Stimulated activated naive B cell treated with anti-CD40 and anti-IgM and Interleukin-4, amounts not matched to agents 10 μg/mL and 1 μg/mL and 100 μg/mL, for 72 hours (primary cell): ENCODE data around the gene MFSD12.
"Not testable (repeated sequence)": the region's sequence is repeated elsewhere in the genome, so short reads cannot be mapped to it uniquely, and the experiment has no call there.

Source experiments
- ATAC-seq, 2 donors: fragments of 150-1000 bp; cut with Tn5 transposase; replicated peaks; 2 replicates each; pipeline ENCODE4 v1.10.0; 2021; ENCODE audit warnings: moderate library complexity in 1 of 2
- DNase-seq: peaks from one replicate; pipeline ENCODE4 v3.0.0; 2021
- H3K27ac Mint-ChIP-seq: one replicate; pipeline ENCODE4 v1.8.0; 2022; ENCODE audit warnings: mild to moderate bottlenecking, mixed read lengths
- H3K27me3 Mint-ChIP-seq, 2 donors: one replicate each; pipeline ENCODE4 v1.8.0; 2022; ENCODE audit warnings: mixed read lengths in 2 of 2
- H3K36me3 Mint-ChIP-seq, 2 donors: one replicate each; pipeline ENCODE4 v1.8.0; 2022; ENCODE audit warnings: mixed read lengths in 2 of 2, mild to moderate bottlenecking in 1 of 2
- H3K4me1 Mint-ChIP-seq, 2 donors: one replicate each; pipeline ENCODE4 v1.8.0; 2022; ENCODE audit warnings: mixed read lengths in 2 of 2, mild to moderate bottlenecking in 1 of 2
- H3K4me3 Mint-ChIP-seq, 2 donors: one replicate each; pipeline ENCODE4 v1.8.0; 2022; ENCODE audit warnings: mild to moderate bottlenecking in 2 of 2, mixed read lengths in 2 of 2, moderate library complexity in 1 of 2
- H3K9me3 Mint-ChIP-seq, 2 donors: one replicate each; pipeline ENCODE4 v1.8.0; 2022; ENCODE audit warnings: mixed read lengths in 2 of 2, mild to moderate bottlenecking in 1 of 2

MFSD12 gene

GRCh38 chr19:3511506-3512251, 45.7 kb downstream of the MFSD12 start:
- Mint-ChIP-seq H3K36me3 (peaks cover 21 to 24% of the 10 kb centered on the region in 2 donors), H3K27me3 (no peaks in the 10 kb centered on the region), H3K27ac (no peak overlapping the region), H3K4me1 (peaks cover 49 to 84% of the 10 kb centered on the region in 2 donors), H3K4me3 (no peak overlapping the region), H3K9me3 (no peaks in the 10 kb centered on the region)
- DNase-seq (no peak), ATAC-seq (no peak)

GRCh38 chr19:3510727-3511126, 46.7 kb downstream of the MFSD12 start:
- H3K9me3 Mint-ChIP-seq: no peaks in the 10 kb centered on the region
- ATAC-seq (no peak), DNase-seq (no peak)
- no peaks in the 10 kb centered on the region for H3K27me3 Mint-ChIP-seq
- no peak overlapping the region for H3K27ac Mint-ChIP-seq
- H3K4me1 Mint-ChIP-seq: peaks cover 43 to 76% of the 10 kb centered on the region in 2 donors
- H3K36me3 Mint-ChIP-seq: peaks cover 23% of the 10 kb centered on the region in 2 donors
- H3K4me3 Mint-ChIP-seq: no peak overlapping the region

GRCh38 chr19:3509566-3509989, 47.8 kb downstream of the MFSD12 start:
- no peaks in the 10 kb centered on the region for H3K9me3 Mint-ChIP-seq
- H3K36me3 Mint-ChIP-seq: peaks cover 23% of the 10 kb centered on the region in 2 donors
- H3K27me3 Mint-ChIP-seq: no peaks in the 10 kb centered on the region
- peaks cover 44 to 69% of the 10 kb centered on the region in 2 donors for H3K4me1 Mint-ChIP-seq
- peak overlapping the region; percentile 63 for H3K27ac Mint-ChIP-seq
- ATAC-seq: no peak
- peak overlapping the region in 1 of 2 donors; percentile 39 for H3K4me3 Mint-ChIP-seq
- no peak for DNase-seq

- ATAC-seq: no peak
- H3K36me3 Mint-ChIP-seq: peaks cover 23% of the 10 kb centered on the region in 2 donors
- DNase-seq: no peak
- H3K4me1 Mint-ChIP-seq: peaks cover 40 to 68% of the 10 kb centered on the region in 2 donors
- H3K27me3 Mint-ChIP-seq: no peaks in the 10 kb centered on the region
- H3K4me3 Mint-ChIP-seq: peak overlapping the region in 1 of 2 donors; percentile 11
- H3K9me3 Mint-ChIP-seq: no peaks in the 10 kb centered on the region
- H3K27ac Mint-ChIP-seq: peak overlapping the region; percentile 57
Observed at GRCh38 chr19:3508771-3509535, 48.4 kb downstream of the MFSD12 start.

GRCh38 chr19:3508121-3508661, 49.2 kb downstream of the MFSD12 start:
- H3K4me3 Mint-ChIP-seq: peak overlapping the region in 1 of 2 donors; percentile 11
- not testable (repeated sequence) for ATAC-seq, DNase-seq, H3K9me3 Mint-ChIP-seq, H3K27me3 Mint-ChIP-seq
- H3K27ac Mint-ChIP-seq: peak overlapping the region; percentile 31
- peaks cover 23% of the 10 kb centered on the region in 2 donors for H3K36me3 Mint-ChIP-seq
- peaks cover 37 to 66% of the 10 kb centered on the region in 2 donors for H3K4me1 Mint-ChIP-seq

- Mint-ChIP-seq H3K4me3 (peak overlapping the region; percentile 88), H3K36me3 (peaks cover 23% of the 10 kb centered on the region in 2 donors), H3K9me3 (no peaks in the 10 kb centered on the region), H3K4me1 (peaks cover 36 to 65% of the 10 kb centered on the region in 2 donors), H3K27me3 (no peaks in the 10 kb centered on the region), H3K27ac (peak overlapping the region; percentile 96)
- ATAC-seq (no peak), DNase-seq (no peak)
Observed at GRCh38 chr19:3507371-3508120, 49.8 kb downstream of the MFSD12 start.

- peak overlapping the region; percentile 96 for H3K27ac Mint-ChIP-seq
- H3K27me3 Mint-ChIP-seq: no peaks in the 10 kb centered on the region
- peaks cover 33 to 56% of the 10 kb centered on the region in 2 donors for H3K4me1 Mint-ChIP-seq
- peaks cover 23% of the 10 kb centered on the region in 2 donors for H3K36me3 Mint-ChIP-seq
- peak overlapping the region; percentile 88 to 96 for H3K4me3 Mint-ChIP-seq
- H3K9me3 Mint-ChIP-seq: no peaks in the 10 kb centered on the region
- ATAC-seq (no peak), DNase-seq (no peak)
Observed at GRCh38 chr19:3506384-3507340, 50.7 kb downstream of the MFSD12 start.

- H3K4me1 Mint-ChIP-seq: peaks cover 36 to 54% of the 10 kb centered on the region in 2 donors
- peak within 1 kb of the TSS; percentile 97 for H3K27ac Mint-ChIP-seq
- H3K9me3 Mint-ChIP-seq: no peaks in the 10 kb centered on the region
- H3K36me3 Mint-ChIP-seq: peaks cover 19 to 20% of the 10 kb centered on the region in 2 donors
- no peaks in the 10 kb centered on the region for H3K27me3 Mint-ChIP-seq
- DNase-seq (peak; percentile 99), ATAC-seq (peak; percentile 91 to 97)
- peak within 1 kb of the TSS; percentile 88 to 96 for H3K4me3 Mint-ChIP-seq
Observed at GRCh38 chr19:3505598-3506383, 51.6 kb downstream of the MFSD12 start, which contains the start of gene FZR1. Gene FZR1 (plus strand): TSS chr19:3506311. CDS start chr19:3522990, 16,679 bp downstream.

- Mint-ChIP-seq H3K4me3 (peak overlapping the region; percentile 88 to 96), H3K9me3 (no peaks in the 10 kb centered on the region), H3K27me3 (no peaks in the 10 kb centered on the region), H3K27ac (peak overlapping the region; percentile 39), H3K4me1 (peaks cover 33 to 52% of the 10 kb centered on the region in 2 donors), H3K36me3 (peaks cover 16% of the 10 kb centered on the region in 2 donors)
- ATAC-seq (no peak), DNase-seq (no peak)
Observed at GRCh38 chr19:3504735-3505134, 52.7 kb downstream of the MFSD12 start.

- ATAC-seq (no peak), DNase-seq (no peak)
- no peak overlapping the region for H3K4me3 Mint-ChIP-seq
- H3K4me1 Mint-ChIP-seq: peaks cover 25 to 47% of the 10 kb centered on the region in 2 donors
- H3K36me3 Mint-ChIP-seq: peaks cover 8 to 13% of the 10 kb centered on the region in 2 donors
- no peaks in the 10 kb centered on the region for H3K27me3 Mint-ChIP-seq
- no peak overlapping the region for H3K27ac Mint-ChIP-seq
- H3K9me3 Mint-ChIP-seq: no peaks in the 10 kb centered on the region
Observed at GRCh38 chr19:3503036-3503572, 54.3 kb downstream of the MFSD12 start.

- DNase-seq: no peak
- H3K27me3 Mint-ChIP-seq: no peaks in the 10 kb centered on the region
- H3K36me3 Mint-ChIP-seq: peaks cover 6 to 20% of the 10 kb centered on the region in 2 donors
- H3K4me1 Mint-ChIP-seq: peaks cover 20 to 41% of the 10 kb centered on the region in 2 donors
- H3K27ac Mint-ChIP-seq: no peak overlapping the region
- H3K9me3 Mint-ChIP-seq: no peaks in the 10 kb centered on the region
- no peak overlapping the region for H3K4me3 Mint-ChIP-seq
- no peak for ATAC-seq
Observed at GRCh38 chr19:3501780-3502179, 55.6 kb downstream of the MFSD12 start.

- DNase-seq: peak; percentile 96
- Mint-ChIP-seq H3K4me3 (peak within 1 kb of the TSS; percentile 93 to 94), H3K4me1 (peaks cover 17 to 38% of the 10 kb centered on the region in 2 donors), H3K27ac (peak within 1 kb of the TSS; percentile 100), H3K9me3 (no peaks in the 10 kb centered on the region), H3K36me3 (peaks cover 9 to 25% of the 10 kb centered on the region in 2 donors), H3K27me3 (no peaks in the 10 kb centered on the region)
- ATAC-seq: peak; percentile 92 to 93
Observed at GRCh38 chr19:3500429-3501101, 56.8 kb downstream of the MFSD12 start, which contains the start of gene DOHH. Gene DOHH (minus strand): TSS chr19:3500674. CDS start chr19:3496814, 3,860 bp downstream.
